Body of pancreas (tissue), 4 donors: Measurements from ENCODE around the gene RREB1. TPM values are rescaled to one million over a fixed set of nuclear protein-coding genes. Genes with fewer than 3 reads are reported as not detected.

Source experiments
- ATAC-seq: fragments of 150-250 bp; one replicate; pipeline ENCODE4 v1.9.1; 2016
- DNase-seq, 4 donors: peaks; one replicate each; pipeline ENCODE4 v3.0.0-alpha.2; 2019
- H3K27ac ChIP-seq, 4 donors: fragments of 200-600 bp; sonication (generic); 1 replicate in 3 of 4; 2 replicates in 1 of 4; pipeline versions ENCODE4 v1.5.1 to v1.6.1; 2016 to 2019; ENCODE audit warnings: mild to moderate bottlenecking in 1 of 4, mixed read lengths in 1 of 4, moderate library complexity in 1 of 4
- H3K27me3 ChIP-seq, 2 donors: fragments of 200-600 bp; sonication (generic); one replicate each; pipeline ENCODE4 v1.6.0; 2016; ENCODE audit warnings: mild to moderate bottlenecking in 1 of 2
- H3K36me3 ChIP-seq, 2 donors: fragments of 200-600 bp; sonication (generic); replicated peaks in 1 of 2; 2 replicates each; pipeline ENCODE4 v1.5.1; 2016; ENCODE audit warnings: low read depth in 2 of 2; ENCODE audit not compliant: insufficient read depth in 1 of 2
- H3K4me1 ChIP-seq: fragments of 200-600 bp; sonication (generic); one replicate; pipeline ENCODE4 v1.6.0; 2016
- H3K4me3 ChIP-seq, 2 donors: fragments of 200-600 bp; sonication (generic); 1 replicate in 1 of 2; 2 replicates in 1 of 2; pipeline ENCODE4 v1.5.1; 2016 to 2019
- H3K9me3 ChIP-seq, 3 donors: fragments of 200-600 bp; sonication (generic); 1 replicate in 2 of 3; 2 replicates in 1 of 3; pipeline ENCODE4 v1.5.1; 2016
- CTCF ChIP-seq, 7 experiments: fragments of 450-650 bp in 4 of 7; fragments of 200-600 bp in 3 of 7; sonication (generic) in 3 of 7; IDR thresholded peaks; one replicate each; pipeline ENCODE4 v1.5.1; 2016 to 2019; ENCODE audit warnings: antibody characterized with exemption in 7 of 7
- POLR2A ChIP-seq, 3 donors: fragments of 450-650 bp; IDR thresholded peaks; one replicate each; pipeline ENCODE4 v1.6.1; 2016; ENCODE audit warnings: antibody characterized with exemption in 3 of 3, mild to moderate bottlenecking in 2 of 3
- WGBS, 2 donors: methylation state at CpG; one replicate each; pipeline ENCODE4 v1.1.5; 2017; 5-methylcytosine and 5-hydroxymethylcytosine counted together
- intact Hi-C: fragments of 100-400 bp; cut with DNase I; formaldehyde crosslinking; loops from one replicate; pipeline ENCODE4 v1.15.1; 2023
- total RNA-seq, 2 donors: library from RNA; depleted of rRNA; stranded (reverse); fragments of >200 nt; gene quantifications; one replicate each; pipeline ENCODE4 v1.1.0, GENCODE V29; 2016

RREB1 gene
- total RNA-seq, 2 donors from 2014 or later, result 33.5 to 44.8 TPM

GRCh38 chr6:7152462-7152861 is 44.7 kb downstream of the RREB1 start:
- intact Hi-C loops, result no loop called here
- ATAC-seq (no peak), DNase-seq (no peak)
- Histone ChIP-seq H3K27ac (peak overlapping the region in 2 of 4 donors; percentile 10 to 52), H3K4me1 (peaks cover 81% of the 10 kb centered on the region), H3K36me3 (no peaks in the 10 kb centered on the region), H3K27me3 (no peaks in the 10 kb centered on the region), H3K9me3 (no peaks in the 10 kb centered on the region), H3K4me3 (no peak overlapping the region)
- TF ChIP-seq CTCF (IDR thresholded peaks at IDR 0.05) (no peak), POLR2A (IDR thresholded peaks at IDR 0.05) (no peak)

- Histone ChIP-seq H3K27me3 (no peaks in the 10 kb centered on the region), H3K4me1 (peaks cover 81% of the 10 kb centered on the region), H3K27ac (peak overlapping the region in 3 of 4 donors; percentile 6 to 29 (median 26)), H3K4me3 (no peak overlapping the region), H3K9me3 (no peaks in the 10 kb centered on the region), H3K36me3 (no peaks in the 10 kb centered on the region)
- 68 to 79% methylated on average over 2 of the region's 2 CpGs for WGBS, 2 donors
- intact Hi-C loops, result no loop called here
- ATAC-seq, result no peak
- TF ChIP-seq POLR2A (IDR thresholded peaks at IDR 0.05) (no peak), CTCF (IDR thresholded peaks at IDR 0.05) (no peak)
- DNase-seq, result no peak
These were observed 46.0 kb downstream of the RREB1 start for GRCh38 chr6:7153789-7154188.

GRCh38 chr6:7154341-7155139 is 46.8 kb downstream of the RREB1 start:
- Histone ChIP-seq H3K27me3 (no peaks in the 10 kb centered on the region), H3K4me1 (peaks cover 82% of the 10 kb centered on the region), H3K9me3 (no peaks in the 10 kb centered on the region), H3K4me3 (no peak overlapping the region), H3K27ac (peak overlapping the region in 3 of 4 donors; percentile 6 to 29 (median 26)), H3K36me3 (no peaks in the 10 kb centered on the region)
- DNase-seq, result no peak
- intact Hi-C loops, result no loop called here
- 62 to 78% methylated on average over 13 of the region's 13 CpGs for WGBS, 2 donors
- no peak for ATAC-seq
- TF ChIP-seq POLR2A (IDR thresholded peaks at IDR 0.05), result no peak
- TF ChIP-seq CTCF (IDR thresholded peaks at IDR 0.05), result no peak

- ATAC-seq, result no peak
- DNase-seq, result no peak
- H3K4me3 ChIP-seq, result no peak overlapping the region
- H3K9me3 ChIP-seq, result no peaks in the 10 kb centered on the region
- H3K4me1 ChIP-seq, result peaks cover 88% of the 10 kb centered on the region
- peak overlapping the region in 2 of 4 donors; percentile 30 to 48 for H3K27ac ChIP-seq
- no peaks in the 10 kb centered on the region for H3K36me3 ChIP-seq
- no peak for TF ChIP-seq POLR2A (IDR thresholded peaks at IDR 0.05)
- no peak for TF ChIP-seq CTCF (IDR thresholded peaks at IDR 0.05)
- H3K27me3 ChIP-seq, result no peaks in the 10 kb centered on the region
- intact Hi-C loops, result no loop called here
- WGBS, 2 donors, result 45 to 55% methylated on average over 7 of the region's 7 CpGs
These were observed 48.3 kb downstream of the RREB1 start for GRCh38 chr6:7155871-7156579.
